ENCODE data around the gene RNF125.
"Not testable (repeated sequence)": the region's sequence is repeated elsewhere in the genome, so short reads cannot be mapped to it uniquely, and the experiment has no call there.

DNA sequence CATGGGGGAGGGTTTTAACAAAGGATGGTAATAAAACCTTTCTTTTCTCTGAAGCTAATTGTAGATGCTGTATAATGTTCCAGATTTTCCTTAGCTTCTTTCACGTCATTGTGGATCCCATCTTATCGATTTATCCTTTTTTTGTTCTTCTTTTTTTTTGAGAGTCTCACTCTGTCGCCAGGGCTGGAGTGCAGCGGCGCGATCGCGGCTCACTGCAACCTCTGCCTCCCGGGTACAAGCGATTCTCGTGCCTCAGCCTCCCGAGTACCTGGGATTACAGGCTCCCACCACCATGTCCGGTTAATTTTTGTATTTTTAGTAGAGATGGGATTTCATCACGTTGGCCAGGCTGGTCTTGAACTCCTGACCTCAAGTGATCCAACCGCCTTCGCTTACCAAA, 72.2 kb downstream of the RNF125 start:
- TF ChIP-seq, protein P1, sequence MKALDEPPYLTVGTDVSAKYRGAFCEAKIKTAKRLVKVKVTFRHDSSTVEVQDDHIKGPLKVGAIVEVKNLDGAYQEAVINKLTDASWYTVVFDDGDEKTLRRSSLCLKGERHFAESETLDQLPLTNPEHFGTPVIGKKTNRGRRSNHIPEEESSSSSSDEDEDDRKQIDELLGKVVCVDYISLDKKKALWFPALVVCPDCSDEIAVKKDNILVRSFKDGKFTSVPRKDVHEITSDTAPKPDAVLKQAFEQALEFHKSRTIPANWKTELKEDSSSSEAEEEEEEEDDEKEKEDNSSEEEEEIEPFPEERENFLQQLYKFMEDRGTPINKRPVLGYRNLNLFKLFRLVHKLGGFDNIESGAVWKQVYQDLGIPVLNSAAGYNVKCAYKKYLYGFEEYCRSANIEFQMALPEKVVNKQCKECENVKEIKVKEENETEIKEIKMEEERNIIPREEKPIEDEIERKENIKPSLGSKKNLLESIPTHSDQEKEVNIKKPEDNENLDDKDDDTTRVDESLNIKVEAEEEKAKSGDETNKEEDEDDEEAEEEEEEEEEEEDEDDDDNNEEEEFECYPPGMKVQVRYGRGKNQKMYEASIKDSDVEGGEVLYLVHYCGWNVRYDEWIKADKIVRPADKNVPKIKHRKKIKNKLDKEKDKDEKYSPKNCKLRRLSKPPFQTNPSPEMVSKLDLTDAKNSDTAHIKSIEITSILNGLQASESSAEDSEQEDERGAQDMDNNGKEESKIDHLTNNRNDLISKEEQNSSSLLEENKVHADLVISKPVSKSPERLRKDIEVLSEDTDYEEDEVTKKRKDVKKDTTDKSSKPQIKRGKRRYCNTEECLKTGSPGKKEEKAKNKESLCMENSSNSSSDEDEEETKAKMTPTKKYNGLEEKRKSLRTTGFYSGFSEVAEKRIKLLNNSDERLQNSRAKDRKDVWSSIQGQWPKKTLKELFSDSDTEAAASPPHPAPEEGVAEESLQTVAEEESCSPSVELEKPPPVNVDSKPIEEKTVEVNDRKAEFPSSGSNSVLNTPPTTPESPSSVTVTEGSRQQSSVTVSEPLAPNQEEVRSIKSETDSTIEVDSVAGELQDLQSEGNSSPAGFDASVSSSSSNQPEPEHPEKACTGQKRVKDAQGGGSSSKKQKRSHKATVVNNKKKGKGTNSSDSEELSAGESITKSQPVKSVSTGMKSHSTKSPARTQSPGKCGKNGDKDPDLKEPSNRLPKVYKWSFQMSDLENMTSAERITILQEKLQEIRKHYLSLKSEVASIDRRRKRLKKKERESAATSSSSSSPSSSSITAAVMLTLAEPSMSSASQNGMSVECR (CRISPR knock-in tag; IDR thresholded peaks at IDR 0.05) = not testable (repeated sequence)
- TF ChIP-seq, protein P2, sequence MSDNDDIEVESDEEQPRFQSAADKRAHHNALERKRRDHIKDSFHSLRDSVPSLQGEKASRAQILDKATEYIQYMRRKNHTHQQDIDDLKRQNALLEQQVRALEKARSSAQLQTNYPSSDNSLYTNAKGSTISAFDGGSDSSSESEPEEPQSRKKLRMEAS (CRISPR knock-in tag; IDR thresholded peaks at IDR 0.05) = not testable (repeated sequence)
- not testable (repeated sequence) for TF ChIP-seq EP300 (IDR thresholded peaks at IDR 0.05; ENCODE audit: low read length)
